GM10266 (cell line): Measurements from ENCODE around the gene SDK1.

ENCODE experiments used
- DNase-seq: peaks from one replicate; pipeline ENCODE4 v3.0.0; 2012; ENCODE audit errors: extremely low spot score
- TF ChIP-seq, protein P1 (sequence below): IDR thresholded peaks from 2 replicates; pipeline ENCODE4 v1.5.1; 2012; ENCODE audit warnings: mild to moderate bottlenecking, low read depth; ENCODE audit not compliant: control insufficient read depth, insufficient read depth; ENCODE audit errors: missing control alignments

The SDK1 gene

DNA sequence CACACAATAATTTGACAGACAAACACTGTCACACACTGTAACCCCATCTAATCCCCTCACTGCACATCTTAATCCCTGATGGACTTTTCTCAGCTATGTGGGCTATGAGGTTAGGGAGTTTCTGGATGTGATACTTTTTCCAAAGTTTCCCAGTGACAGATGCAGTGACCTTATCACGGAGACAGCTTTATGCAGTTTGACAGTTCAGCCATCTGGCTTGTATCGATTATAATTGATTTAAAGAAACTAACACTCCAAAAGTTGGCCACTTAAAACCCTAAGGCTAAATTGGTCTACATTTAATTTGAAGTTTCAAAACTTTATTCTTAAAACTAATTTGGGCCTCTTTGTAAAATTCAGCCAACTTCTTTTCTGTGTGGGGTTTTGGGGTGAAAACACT is 196.7 kb downstream of the SDK1 start:
- TF ChIP-seq, protein P1, sequence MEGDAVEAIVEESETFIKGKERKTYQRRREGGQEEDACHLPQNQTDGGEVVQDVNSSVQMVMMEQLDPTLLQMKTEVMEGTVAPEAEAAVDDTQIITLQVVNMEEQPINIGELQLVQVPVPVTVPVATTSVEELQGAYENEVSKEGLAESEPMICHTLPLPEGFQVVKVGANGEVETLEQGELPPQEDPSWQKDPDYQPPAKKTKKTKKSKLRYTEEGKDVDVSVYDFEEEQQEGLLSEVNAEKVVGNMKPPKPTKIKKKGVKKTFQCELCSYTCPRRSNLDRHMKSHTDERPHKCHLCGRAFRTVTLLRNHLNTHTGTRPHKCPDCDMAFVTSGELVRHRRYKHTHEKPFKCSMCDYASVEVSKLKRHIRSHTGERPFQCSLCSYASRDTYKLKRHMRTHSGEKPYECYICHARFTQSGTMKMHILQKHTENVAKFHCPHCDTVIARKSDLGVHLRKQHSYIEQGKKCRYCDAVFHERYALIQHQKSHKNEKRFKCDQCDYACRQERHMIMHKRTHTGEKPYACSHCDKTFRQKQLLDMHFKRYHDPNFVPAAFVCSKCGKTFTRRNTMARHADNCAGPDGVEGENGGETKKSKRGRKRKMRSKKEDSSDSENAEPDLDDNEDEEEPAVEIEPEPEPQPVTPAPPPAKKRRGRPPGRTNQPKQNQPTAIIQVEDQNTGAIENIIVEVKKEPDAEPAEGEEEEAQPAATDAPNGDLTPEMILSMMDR, result no peak
- DNase-seq, result no peak

DNA sequence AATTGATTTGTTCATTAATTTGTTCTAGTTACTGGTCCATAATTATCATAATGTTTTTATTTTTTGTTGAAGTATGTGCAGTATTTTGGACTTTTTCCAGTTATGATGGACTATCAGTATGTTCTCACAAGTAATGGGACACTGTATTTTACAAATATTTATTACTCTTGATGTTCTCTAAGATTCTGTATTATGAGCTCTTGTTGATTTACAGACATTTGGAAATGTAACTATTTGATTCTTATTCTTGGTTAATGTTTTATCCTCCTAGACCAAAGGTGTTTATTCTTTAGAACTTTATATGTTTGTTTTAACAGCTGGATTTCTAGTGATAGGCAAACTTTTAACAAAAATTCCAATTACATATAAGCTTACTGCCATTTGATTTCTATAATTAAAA is 200.6 kb downstream of the SDK1 start:
- TF ChIP-seq, protein P1, result no peak
- DNase-seq, result no peak

DNA sequence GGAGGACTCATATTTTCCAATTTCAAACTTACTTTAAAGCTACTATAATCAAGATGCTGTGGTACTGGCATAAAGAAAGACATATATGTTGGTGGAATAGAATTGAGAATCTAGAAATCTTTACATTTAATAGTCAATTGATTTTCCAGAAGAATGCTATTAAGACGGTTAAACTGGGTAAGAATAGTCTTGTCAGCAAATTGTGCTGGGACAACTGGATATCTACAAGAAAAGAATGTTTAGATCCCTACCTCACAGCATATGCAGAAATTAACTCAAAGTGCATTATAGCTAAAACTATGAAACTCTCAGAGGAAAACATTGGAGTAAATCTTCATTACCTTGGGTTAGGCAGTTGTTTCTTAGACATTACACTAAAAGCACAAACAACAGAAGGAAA is 203.3 kb downstream of the SDK1 start:
- DNase-seq, result no peak
- TF ChIP-seq, protein P1, result no peak

DNA sequence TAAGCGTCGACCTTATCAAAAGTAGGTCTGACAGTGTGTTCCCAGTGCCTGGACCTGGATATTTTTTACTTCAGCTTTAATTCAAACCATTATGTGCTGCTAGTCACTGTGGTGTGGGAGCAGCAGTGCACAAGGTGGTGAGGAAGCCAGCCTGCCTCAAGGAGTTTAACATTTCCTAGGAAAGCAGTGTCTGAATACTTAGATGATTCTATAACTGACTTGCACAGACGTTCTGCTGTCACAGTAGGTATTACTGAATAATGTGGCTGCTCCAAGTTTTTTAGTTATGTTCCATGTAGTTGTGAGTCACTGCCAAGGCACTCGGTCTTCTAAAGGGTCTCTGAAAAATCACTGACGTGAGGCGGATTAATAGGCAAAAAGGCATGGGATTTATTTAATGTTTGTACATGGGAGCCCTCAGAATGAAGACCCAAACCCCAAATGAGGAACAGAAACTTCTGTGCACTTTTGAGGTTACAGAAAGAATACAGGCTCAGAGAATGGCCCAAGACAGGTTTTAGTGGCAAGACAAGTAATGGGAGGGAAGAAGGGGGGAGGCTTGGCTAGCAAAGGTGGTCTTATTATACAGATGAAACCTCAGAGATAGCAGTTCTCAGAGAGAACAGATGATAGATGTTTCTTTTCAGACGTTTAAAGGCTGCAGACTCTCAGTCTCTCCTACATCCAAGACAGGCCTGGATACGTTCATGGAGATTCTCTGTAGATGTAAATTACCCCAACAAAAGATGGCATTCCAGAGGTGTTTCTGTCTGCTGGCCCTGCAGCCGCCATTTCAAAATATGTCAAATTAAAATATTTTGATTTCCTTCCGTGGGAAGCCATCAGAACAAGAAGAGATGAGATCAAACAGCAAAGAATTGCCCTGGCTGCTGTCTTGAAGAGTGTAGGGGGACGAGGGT is 209.3 kb downstream of the SDK1 start:
- DNase-seq, result no peak
- TF ChIP-seq, protein P1, result no peak

DNA sequence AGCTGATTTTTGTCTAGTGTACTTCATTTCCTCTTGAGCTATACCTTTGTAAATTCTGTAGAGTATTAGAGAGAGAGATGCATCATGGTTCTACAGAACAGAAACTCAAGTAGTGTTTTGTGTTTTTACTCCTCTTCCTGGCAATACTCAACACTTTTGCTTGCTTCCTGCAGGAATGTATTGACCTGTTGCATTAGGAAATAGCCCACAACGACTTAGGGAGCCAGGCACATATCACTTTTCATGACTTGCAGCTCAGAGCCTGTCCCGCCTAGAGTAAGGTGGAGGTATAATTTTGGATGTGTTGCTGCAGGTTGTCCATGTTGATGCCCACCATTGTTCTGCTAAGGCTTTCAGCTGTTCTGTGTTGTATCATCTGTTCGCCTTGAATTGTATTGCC is 216.3 kb downstream of the SDK1 start:
- no peak for DNase-seq
- TF ChIP-seq, protein P1, result no peak

DNA sequence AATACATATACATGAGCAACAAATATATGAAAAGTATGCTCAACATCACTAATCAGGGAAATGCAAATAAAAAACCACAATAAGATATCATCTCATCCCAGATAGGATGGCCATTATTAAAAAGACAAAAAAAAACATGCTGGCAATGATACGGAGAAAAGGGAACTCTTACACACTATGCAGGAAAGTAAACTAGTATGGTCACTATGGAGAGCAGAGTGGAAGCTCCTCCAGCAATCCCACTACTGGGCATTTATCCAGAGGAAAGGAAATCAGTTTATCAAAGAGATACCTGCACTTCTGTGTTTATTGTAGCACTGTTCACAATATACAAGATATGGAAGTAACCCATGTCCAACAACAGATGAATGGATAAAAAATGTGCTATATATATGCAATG is 217.5 kb downstream of the SDK1 start:
- TF ChIP-seq, protein P1, result no peak
- DNase-seq, result no peak

DNA sequence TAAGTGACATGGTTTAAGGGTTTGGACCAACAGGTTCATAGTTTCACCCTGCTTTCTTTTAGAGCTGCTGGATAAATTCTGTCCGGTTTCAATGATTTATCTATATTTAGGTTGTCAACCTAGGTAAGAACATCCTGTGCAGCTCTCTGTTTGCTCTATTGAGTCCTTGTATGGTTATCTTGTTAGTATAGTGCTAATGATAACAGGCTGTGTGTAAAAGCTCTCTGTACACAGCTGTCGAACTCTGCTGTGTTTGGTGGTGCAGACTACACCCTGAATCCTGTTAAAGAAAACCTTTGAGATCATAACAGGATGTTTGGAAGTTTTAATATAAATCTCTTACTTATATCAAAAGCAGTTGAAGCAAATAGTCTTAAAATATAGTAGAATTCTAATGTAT is 219.2 kb downstream of the SDK1 start:
- TF ChIP-seq, protein P1, result no peak
- no peak for DNase-seq
